MM.1S (cell line): ENCODE data around the gene BFAR.

Source experiments
- EZH2 ChIP-seq: fragments of 300-600 bp; sonication (generic); optimal IDR thresholded peaks from 2 replicates; pipeline ENCODE3; 2017; ENCODE audit warnings: low read depth, mild to moderate bottlenecking, antibody characterized with exemption, low read length, mixed read lengths
- EZH2phosphoT487 ChIP-seq: fragments of 300-600 bp; sonication (generic); IDR thresholded peaks from 2 replicates; pipeline ENCODE4 v1.6.1; 2018; ENCODE audit warnings: antibody characterized with exemption, low read length
- TF ChIP-seq, protein P1 (sequence below): fragments of 300-600 bp; sonication (generic); IDR thresholded peaks from 2 replicates; pipeline ENCODE4 v1.5.1; 2016; ENCODE audit warnings: antibody characterized with exemption, low read length, mixed read lengths

DNA sequence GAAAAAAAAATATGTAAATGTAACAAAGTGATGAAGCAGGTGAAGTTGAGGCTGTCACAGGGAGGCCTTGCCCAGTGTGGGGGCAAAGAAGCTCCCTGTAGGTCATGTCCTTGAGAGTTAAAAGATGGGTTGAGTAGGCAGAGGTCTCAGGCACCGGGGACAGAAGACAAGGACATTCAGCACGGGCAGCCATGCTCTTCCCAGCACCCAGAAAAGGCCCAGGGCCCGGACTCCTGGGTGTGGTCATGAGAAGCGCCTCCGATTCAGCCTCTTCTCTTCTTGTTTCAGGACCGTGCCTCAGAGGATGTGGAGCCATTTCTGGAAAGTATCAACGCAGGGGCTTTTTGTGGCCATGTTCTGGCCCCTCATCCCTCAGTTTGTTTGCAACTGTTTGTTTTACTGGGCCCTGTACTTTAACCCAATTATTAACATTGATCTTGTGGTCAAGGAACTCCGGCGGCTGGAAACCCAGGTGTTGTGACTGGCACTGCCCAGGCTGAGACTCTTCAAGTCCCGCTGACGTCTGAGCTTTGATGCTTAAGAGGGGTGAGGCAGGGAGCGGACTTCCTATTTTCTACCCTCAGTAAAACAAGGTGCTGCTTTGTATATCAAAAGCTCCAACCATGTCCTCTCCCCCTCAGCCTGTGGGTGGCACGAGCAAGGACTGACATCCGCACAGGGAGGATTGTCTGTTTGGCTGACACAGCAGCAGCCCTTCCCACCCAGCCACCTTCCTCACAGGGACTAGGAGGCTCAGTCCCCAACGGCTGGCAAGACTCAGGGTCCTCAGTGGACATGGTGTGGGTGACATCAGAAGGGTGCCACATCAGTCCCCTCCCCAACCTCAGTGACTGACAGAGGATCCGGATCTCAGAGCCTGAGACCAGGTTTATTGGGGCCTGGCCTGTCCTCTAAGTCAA, 34.9 kb downstream of the BFAR start:
- TF ChIP-seq, protein P1, sequence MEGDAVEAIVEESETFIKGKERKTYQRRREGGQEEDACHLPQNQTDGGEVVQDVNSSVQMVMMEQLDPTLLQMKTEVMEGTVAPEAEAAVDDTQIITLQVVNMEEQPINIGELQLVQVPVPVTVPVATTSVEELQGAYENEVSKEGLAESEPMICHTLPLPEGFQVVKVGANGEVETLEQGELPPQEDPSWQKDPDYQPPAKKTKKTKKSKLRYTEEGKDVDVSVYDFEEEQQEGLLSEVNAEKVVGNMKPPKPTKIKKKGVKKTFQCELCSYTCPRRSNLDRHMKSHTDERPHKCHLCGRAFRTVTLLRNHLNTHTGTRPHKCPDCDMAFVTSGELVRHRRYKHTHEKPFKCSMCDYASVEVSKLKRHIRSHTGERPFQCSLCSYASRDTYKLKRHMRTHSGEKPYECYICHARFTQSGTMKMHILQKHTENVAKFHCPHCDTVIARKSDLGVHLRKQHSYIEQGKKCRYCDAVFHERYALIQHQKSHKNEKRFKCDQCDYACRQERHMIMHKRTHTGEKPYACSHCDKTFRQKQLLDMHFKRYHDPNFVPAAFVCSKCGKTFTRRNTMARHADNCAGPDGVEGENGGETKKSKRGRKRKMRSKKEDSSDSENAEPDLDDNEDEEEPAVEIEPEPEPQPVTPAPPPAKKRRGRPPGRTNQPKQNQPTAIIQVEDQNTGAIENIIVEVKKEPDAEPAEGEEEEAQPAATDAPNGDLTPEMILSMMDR = no peak
- TF ChIP-seq EZH2phosphoT487 (no peak), EZH2 (no peak)
